VCaP (cell line): Measurements from ENCODE around the gene CNGA2.

Source experiments
- H3K27ac ChIP-seq: fragments of 450-650 bp; 2 replicates; pipeline ENCODE4 v1.5.1; 2017
- CTCF ChIP-seq: fragments of 450-650 bp; conservative IDR thresholded peaks from 2 replicates; pipeline ENCODE4 v1.5.1; 2017; ENCODE audit warnings: mild to moderate bottlenecking, moderate library complexity

The CNGA2 gene

GRCh38 chrX:151752847-151753246 lies 18.3 kb downstream of the CNGA2 start:
- TF ChIP-seq CTCF, result no peak
- H3K27ac ChIP-seq, result no peak overlapping the region

- H3K27ac ChIP-seq, result no peak overlapping the region
- TF ChIP-seq CTCF, result peak; percentile 81
These were observed 18.9 kb downstream of the CNGA2 start for GRCh38 chrX:151753313-151754046.

GRCh38 chrX:151754047-151754429 lies 19.5 kb downstream of the CNGA2 start:
- no peak for TF ChIP-seq CTCF
- no peak overlapping the region for H3K27ac ChIP-seq

- H3K27ac ChIP-seq, result no peak overlapping the region
- no peak for TF ChIP-seq CTCF
These were observed 20.2 kb downstream of the CNGA2 start for GRCh38 chrX:151754641-151755215.

- no peak overlapping the region for H3K27ac ChIP-seq
- TF ChIP-seq CTCF, result no peak
These were observed 24.6 kb downstream of the CNGA2 start for GRCh38 chrX:151759041-151759708.

GRCh38 chrX:151762802-151763201 lies 28.3 kb downstream of the CNGA2 start:
- TF ChIP-seq CTCF, result no peak
- no peak overlapping the region for H3K27ac ChIP-seq

- no peak for TF ChIP-seq CTCF
- no peak overlapping the region for H3K27ac ChIP-seq
These were observed 29.2 kb downstream of the CNGA2 start for GRCh38 chrX:151763711-151764110.
